Measurements from ENCODE around the gene EFCAB11.
"Not testable (repeated sequence)": the region's sequence is repeated elsewhere in the genome, so short reads cannot be mapped to it uniquely, and the experiment has no call there.

The EFCAB11 gene

DNA sequence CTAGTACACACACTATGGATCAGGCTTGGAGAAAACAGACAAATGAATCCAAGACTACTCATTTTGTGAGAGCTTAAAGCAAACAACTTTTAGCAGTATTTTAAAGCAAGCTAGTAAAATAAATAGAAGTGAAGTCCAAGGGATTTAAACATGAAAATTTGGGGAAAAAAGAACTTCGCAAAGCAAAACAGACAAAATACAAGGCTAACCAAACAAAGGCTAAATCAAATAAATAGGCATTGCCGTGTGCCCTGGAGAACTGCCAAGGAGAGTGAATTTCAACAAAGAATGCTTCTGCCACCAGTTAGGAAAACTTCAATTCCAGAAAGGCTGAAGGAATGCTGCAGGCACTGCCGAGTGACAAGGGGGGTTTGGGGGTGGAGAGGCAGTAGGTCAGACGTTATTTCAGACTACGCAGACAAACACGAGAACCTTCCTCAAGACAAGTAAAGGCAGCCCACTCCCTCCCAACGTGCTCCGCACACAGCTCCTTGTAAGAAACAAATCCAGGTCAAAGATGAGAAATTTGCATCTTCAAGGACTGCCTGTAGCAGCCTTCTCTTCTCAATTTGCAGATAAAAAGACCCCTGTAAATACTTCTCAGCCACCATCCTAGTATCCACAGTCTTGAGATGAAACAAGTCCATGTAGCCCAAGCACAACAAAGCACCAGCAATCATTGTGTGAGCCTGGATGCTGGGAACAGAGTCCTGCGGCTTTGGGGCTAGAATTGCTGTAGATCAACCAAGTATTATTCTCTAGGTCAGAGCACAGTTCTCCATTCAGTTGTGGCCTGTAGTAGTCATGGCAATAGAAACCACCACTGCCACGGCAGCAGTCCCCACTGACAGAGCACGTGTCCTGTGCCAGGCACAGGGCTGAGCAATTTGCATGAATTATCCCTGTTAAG is 43.3 kb downstream of the EFCAB11 start:
- peak; percentile 32 for DNase-seq

GRCh38 chr14:89910691-89911009 is 43.9 kb downstream of the EFCAB11 start:
- DNase-seq: no peak

DNA sequence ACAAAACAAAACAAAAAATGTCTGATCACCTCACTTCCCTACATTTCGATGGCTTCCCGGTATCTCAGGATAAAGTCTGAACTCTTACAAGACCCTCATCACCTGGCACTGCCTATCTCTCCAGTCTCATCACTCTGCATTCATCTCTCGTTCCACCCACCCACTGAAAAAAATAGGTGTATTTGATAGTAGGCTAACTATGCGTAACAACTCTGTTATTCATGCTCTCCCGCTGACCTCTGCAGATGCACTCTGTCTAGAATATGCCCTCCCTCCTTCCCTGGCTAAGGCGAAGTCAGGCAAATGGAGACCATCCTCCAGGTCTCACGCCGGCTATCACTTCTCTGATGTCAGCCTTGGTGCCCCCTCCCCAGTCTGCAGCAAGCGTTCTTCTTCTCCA is 44.9 kb downstream of the EFCAB11 start:
- DNase-seq: no peak

DNA sequence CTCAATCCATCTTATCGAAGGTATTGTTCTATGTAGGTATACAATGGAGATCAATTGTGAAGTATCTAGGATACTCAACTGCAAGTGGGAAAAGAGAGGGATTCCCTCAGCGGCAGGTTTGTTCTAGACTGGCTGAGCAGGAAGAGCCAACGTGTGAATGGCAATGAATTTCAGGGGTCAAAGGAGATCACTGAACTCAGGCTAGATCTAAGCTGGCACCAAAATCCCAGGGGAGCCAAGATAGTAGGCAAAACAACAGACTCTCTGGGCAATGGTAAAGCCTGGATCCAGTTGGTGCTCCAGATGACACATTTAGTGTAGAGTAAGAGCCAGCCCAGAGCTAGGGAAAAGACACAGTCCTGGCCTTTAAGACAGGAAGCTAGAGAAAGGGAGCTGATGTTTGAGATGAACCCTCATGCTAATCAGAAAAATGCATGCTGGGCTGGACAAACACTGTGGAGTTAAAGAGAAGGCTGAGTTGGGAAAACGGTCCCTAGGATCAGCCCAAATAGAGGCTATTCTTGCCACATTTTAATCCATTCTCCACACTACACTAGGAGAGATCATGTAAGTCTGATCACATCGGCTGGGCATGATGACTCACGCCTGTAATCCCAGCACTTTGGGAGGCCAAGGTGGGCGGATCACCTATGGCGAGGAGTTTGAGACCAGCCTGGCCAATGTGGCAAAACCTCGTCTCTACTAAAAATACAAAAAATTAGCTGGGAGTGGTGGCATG is 45.6 kb downstream of the EFCAB11 start:
- DNase-seq: no peak

GRCh38 chr14:89907655-89908054 is 46.9 kb downstream of the EFCAB11 start:
- DNase-seq: no peak

DNA sequence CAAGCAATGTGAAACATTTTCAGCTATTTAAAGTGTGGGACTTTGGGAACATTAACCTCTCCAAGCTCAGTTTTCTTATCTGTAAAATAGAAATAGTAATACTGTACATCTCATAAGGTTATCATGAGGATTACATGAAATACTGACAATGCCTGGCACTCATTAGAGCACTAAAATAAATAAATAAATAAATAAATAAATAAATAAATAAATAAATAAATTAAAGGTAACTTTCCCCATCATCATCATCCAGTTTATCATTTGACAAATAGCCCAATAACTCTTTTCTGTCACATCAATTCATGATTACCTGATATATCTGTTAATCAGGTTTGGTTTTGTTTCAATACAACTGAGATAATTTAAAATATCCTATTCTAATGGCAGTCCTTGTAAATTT is 48.5 kb downstream of the EFCAB11 start:
- no peak for DNase-seq

GRCh38 chr14:89903340-89903952 is 51.1 kb downstream of the EFCAB11 start:
- no peak for DNase-seq

DNA sequence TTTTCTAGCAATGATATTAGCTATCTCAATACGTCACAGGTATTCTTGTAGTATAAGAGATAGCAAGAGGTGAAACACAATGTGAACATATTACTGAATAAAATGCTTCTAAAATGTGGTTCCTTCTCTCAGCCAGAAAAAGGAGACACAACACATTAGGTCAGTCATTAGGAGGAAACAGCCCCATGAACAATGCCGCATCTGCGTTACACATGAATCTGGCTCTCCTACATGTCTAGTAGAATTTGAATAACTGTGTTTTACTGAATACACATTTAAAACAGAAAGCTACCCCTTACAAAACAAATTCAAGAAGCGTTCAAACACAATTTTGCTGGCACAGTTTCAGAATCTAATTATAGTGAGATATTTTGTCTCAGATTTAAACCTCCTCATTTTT is 51.6 kb downstream of the EFCAB11 start:
- DNase-seq: peak; percentile 28

DNA sequence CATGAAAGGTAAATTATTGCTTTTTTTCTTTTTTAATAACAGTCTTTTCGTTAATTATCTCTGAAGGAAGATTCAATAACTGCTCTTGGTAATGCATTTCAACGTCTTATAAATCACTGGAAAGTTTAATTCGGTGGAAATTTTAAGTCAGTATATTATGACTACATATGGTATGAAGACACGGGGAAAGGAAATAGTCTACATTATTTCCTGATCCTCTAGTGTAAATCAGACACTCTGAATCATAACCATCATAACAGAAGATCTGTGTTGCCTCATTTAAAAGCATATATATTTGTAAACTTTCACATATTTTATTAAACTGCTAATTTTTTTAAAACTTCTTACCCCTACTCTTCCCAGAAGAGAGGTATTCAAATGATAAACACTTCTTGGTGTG is 53.7 kb downstream of the EFCAB11 start:
- DNase-seq: no peak

DNA sequence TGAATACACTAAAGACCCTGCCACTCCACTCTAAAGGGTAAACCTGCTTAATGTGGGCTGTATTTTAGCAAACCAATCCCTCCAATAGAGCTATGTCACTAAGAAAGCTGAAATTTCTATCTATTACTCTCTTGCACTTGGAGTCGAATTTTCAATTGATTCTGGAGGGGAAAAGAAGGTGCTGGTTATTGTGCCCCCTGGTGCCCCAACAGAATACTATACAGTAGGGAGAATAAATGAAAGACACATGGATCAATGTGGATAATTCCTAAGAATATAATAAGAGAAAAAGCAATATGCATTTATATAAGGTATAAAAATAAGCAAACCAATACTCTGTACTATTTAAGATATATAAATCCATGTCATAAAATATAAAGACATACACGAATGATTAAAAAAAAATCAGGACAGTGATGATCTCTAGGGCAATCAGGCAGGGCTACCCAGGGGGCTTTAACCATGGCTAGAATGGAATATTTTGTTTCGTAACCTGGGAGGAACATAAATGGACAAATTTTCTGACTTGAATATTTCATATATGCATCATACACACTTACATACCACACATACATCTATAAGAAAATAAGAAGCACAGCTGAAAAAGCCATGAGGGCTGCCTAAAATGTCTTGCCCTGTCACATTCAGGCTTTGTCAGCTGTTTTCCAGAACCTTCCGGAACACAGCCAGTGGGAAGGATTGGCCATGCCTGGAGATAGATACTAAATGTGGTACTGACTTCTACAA is 54.4 kb downstream of the EFCAB11 start:
- peak; percentile 10 for DNase-seq

GRCh38 chr14:89899291-89899690 is 55.2 kb downstream of the EFCAB11 start:
- DNase-seq: no peak

- DNase-seq: not testable (repeated sequence)
Measured at GRCh38 chr14:89893388-89893787, 61.1 kb downstream of the EFCAB11 start.

DNA sequence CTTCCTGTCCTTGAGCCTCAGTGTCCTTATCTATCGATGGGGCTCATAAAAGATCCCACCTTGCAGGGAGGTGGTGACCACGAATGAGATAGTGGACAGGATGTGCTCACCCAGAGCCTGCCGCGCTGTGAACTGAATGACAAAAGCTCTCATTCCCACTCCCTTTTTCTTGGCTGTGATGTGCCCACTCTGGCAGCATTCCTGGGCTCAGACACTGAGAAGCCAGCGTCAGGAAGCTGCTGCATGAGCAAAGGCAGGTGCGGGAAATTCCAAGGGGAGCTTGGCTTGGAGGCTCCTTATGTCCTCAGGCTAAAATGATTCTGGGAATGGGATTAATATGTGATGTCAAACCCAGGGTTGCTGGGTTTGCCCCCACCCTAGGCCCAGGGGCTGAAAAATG is 61.6 kb downstream of the EFCAB11 start:
- no peak for DNase-seq

- DNase-seq: not testable (repeated sequence)
Measured at GRCh38 chr14:89891721-89892120, 62.8 kb downstream of the EFCAB11 start.

DNA sequence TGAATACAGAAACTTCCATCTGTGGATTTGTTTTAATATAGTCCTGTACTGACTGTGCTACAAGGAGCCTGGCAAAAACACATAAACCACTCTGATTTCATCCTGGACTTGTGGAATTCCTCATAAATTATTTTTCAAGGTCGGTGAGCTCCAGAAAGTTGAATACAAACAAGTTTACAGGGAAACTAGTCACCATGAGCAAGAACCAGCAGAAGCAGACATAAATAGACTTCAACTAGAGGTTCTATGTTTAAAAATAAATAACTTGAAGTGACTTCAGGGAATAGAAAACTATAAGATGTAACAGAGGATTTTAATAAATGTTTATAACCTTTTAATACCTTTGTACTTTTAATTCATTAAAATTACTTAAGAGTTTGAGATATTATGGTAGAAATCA is 63.5 kb downstream of the EFCAB11 start:
- DNase-seq: no peak

- DNase-seq: no peak
Measured at GRCh38 chr14:89890589-89890988, 63.9 kb downstream of the EFCAB11 start.

DNA sequence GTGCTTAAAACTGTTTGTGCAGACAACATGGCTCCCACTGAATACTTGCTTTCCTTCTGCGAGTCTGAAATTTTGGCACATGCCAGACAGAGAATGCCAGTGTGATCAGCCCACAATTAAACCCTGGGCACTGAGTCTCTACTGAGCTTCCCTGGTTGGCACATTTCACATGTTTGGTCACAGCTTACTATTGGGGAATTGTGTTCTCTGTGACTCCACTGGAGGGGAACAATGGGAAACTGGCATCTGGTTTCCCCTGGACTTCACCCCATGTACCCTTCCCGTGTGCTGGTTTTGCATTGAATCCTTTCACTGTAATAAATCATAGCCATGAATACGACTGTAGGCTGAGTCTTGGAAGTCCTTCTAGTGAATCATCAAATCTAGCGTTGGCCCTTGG is 64.9 kb downstream of the EFCAB11 start:
- no peak for DNase-seq

DNA sequence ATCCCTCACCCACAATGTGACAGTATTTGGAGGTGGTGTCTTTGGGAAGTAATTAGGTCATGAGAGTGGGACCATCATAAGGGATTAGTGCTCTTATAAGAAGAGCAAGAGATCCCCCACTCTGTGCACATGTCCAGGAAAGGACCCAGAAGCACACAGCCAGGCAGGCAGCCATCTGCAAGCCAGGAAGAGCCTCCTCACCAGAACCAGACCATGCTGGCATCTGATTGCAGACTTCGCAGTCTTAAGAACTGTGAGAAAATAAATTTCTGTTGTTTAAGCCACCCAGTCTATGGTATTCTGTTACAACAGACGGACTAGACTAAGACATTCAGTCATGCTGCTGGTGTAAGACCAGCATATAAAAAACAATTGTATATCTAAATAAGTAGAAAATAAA is 69.8 kb downstream of the EFCAB11 start:
- DNase-seq: no peak

DNA sequence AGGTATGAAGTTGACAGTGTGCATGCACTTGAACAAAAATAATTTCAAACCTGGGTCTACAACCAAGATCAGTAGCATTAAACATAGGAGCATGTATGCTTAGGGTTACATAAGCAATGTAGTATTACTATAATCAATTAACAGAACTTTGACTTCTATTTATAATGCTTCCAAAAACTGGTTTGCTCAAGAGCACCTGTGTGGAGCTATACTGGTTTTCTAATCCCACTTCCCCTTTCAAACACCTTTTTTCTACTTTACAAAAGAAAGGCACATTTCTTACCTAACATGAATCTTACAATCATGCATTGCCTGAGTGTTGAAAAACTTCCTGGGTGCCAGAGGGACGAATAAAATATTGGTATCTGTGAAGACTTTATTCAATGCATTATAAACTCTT is 72.7 kb downstream of the EFCAB11 start:
- no peak for DNase-seq

GRCh38 chr14:89874091-89874490 is 80.4 kb downstream of the EFCAB11 start:
- not testable (repeated sequence) for DNase-seq

DNA sequence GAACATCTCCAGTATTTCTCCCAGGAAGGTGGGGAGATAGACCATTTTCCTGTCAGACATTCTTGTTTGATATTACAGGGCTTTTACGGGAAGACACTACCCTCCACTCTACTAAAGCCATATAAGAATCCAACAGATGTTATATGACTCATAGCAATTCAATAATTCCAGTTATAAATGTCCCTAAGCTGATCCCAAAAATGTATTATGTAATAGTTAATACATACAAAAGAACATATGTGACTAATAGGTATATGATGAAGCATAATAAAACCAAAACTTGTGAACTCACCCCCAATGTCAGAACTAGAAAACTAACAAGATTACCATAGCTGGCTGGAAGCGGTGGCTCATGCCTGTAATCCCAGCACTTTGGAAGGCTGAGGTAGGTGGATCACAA is 84.2 kb downstream of the EFCAB11 start:
- no peak for DNase-seq

- no peak for DNase-seq
Measured at GRCh38 chr14:89869606-89870005, 84.9 kb downstream of the EFCAB11 start.

DNA sequence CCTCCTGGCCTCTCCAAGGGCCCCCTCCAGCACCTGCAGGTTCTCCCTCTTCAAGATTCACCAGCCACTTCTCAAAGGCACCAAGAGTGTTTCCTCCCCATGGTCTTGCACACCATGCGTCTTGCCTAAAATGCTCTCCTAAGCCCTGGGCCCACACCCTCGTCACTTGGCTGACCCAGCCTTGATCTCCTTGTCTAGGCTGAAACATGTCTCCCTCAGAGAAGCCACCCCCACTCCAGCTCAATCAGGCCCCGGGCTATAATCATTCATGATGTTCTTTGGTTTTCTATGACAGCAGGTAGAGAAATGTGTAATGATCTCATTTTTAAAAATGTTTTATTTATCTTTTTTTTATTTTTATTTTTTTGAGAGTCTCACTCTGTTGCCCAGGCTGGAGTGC is 88.1 kb downstream of the EFCAB11 start:
- DNase-seq: no peak

Data from COR-L47 (cell line).